NOMO-1 (cell line): ENCODE results near the gene SHTN1.

Experiments used
- DNase-seq, 2 experiments: peaks; one replicate each; lab custom pipeline; 2025; ENCODE audit not compliant: unreplicated experiment in 2 of 2; lab: John Stamatoyannopoulos, UW

SHTN1 gene

GRCh38 chr10:116919706-116920105 is 85.3 kb downstream of the SHTN1 start:
- DNase-seq: no peak

DNA sequence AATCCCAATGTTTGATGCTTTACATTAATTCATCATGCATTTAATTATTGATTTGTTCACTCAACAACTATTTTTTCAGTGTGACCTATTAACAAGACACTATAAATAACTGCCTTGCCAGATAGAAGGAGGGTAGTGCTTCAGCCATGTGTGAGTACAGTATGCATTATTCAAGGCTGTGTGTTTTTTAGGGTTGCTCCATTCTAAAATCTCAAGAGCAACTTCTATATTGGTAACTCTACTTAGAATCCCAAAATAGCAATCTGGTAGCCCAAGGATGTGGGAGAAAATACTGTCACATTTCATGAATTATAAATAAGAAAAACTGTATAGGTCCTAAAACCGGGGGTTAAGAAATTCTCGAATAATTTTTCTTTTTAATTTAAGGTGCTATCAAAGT is 85.8 kb downstream of the SHTN1 start:
- no peak for DNase-seq

DNA sequence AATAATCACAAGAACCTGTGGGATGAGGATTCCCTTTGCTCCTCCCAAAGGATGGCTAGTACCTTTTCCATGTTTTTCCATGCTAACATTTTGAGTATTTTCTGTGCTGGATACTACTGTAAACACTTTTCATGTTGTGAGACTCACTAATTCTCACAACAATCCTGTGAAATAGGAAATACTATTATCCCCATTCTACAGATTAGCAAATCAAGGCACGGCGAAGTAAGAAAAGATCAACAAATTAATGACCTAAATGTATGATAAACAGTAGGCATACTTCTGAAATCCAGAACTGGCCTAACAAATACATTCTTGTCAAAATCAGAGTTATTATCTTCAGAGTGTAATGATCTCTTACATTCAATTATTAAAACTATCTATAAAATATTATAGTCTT is 86.4 kb downstream of the SHTN1 start:
- DNase-seq: no peak

- DNase-seq: no peak
Observed at GRCh38 chr10:116917481-116917880, 87.5 kb downstream of the SHTN1 start.

DNA sequence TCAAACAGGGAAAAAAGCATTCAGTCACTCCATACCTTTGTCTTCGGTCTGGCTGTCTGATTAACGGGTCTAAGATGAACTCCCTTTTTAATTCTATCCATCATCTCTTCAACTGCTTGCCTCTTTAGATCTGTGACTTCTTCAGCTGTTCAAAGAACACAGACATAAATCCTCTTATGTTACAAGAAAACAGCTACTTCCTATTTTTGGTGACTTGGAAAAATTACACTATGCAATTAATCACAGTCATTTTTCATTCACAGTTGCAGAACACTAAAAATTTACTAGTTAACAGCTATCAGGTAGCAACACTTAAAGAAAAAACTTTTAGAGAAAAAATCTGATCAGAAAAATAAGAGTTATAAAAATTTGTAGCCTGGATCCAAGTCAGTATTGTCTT is 89.6 kb downstream of the SHTN1 start:
- peak; percentile 35 to 69 for DNase-seq

DNA sequence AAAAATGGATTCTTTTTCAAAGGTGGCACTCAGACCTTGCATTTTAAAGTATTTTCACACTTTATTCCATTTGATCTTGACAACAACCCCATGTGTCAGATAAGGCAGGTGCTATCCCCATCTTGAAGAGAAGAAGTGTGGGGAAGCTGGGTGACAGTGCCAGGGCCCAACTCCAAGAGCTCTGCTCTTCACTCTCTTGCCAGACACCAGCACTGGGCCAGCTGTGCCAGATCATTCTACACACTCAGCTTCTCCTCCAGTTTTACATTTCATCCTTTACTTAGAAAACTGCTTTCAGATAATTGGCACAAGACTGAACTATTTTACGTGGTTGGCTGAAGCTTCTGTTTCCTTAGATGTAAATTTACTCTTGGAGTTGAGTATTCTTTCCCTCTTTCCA is 91.3 kb downstream of the SHTN1 start:
- no peak for DNase-seq

DNA sequence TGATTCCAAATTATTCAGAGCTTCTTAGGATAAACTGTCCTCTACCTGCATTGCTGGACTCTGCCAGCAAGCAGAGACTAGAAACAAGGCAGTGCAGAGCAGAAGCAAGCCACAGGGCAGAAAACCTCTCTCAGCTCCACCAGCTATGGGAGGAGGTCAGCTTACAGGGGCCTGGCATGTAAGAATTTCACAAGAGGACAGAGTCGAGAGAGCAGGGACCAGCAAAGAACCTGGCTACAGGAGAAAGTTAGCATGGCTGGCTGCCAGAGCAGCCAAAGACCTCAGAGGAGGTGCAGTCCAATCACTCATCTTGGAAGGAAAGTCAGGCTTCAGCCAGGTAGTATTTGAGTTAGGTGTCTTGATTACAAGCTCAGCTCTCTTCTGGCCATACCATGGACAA is 92.8 kb downstream of the SHTN1 start:
- DNase-seq: no peak

DNA sequence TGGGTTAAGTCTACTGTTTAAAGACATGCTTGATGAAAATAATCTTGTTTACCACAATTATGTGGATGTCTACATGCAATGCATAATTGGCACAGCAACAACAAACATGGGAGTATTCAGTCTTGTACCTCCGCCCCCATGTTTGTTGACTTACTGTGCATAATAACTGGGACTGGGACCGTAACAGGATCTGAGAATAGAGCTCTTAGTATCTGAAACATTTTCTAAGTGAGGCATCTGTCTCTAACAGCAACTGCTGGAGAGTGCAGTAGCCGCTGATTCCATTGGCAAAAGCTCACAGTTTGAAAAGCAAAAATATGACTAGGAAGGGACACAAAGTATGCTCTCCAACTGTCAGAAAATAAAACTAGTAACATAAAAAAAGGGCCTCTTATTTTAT is 94.1 kb downstream of the SHTN1 start:
- DNase-seq: no peak

- no peak for DNase-seq
Observed at GRCh38 chr10:116909307-116909706, 95.7 kb downstream of the SHTN1 start.

GRCh38 chr10:116907245-116907987 is 97.6 kb downstream of the SHTN1 start:
- DNase-seq: no peak

GRCh38 chr10:116905845-116906210 is 99.2 kb downstream of the SHTN1 start:
- DNase-seq: no peak

GRCh38 chr10:116899626-116900025 is 105.4 kb downstream of the SHTN1 start:
- DNase-seq: no peak

- no peak for DNase-seq
Observed at GRCh38 chr10:116893686-116894037, 111.3 kb downstream of the SHTN1 start.

GRCh38 chr10:116892907-116893685 is 111.9 kb downstream of the SHTN1 start:
- DNase-seq: peak in 1 of 2 experiments; percentile 62

- DNase-seq: peak in 1 of 2 experiments; percentile 18
Observed at GRCh38 chr10:116891208-116891607, 113.8 kb downstream of the SHTN1 start.

GRCh38 chr10:116889066-116889465 is 115.9 kb downstream of the SHTN1 start:
- no peak for DNase-seq

DNA sequence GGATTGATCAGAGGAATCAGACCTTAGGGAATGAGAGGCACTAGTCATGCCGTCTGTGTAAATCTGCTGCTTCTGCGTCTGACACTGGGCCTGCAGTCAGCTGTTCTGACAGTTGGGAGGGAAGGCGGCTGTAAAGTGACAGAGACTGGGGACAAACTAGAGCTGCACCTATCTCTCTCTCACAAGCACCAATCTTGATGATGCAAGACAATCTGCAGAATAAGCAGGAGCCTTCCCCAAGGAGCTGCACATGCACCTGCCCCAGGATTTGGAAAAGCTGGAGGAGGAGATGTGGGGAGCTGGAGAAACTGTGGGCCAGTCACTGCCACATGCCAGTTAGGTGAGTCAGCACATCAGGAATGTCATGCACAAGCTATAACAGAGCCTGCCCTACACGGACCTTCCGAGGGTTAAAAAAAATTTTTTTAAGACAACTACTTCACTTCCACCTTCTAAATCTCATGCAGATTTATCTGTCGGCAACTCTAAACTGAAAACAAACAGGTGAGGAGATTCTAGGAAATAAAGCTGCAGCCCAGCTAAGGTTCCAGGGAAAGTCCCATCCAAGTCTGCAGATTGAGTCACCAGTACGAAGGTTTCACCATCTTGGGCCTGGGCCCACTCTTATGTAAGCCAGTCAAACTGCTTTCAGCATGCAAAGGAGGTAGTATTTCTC is 116.5 kb downstream of the SHTN1 start:
- DNase-seq: no peak

DNA sequence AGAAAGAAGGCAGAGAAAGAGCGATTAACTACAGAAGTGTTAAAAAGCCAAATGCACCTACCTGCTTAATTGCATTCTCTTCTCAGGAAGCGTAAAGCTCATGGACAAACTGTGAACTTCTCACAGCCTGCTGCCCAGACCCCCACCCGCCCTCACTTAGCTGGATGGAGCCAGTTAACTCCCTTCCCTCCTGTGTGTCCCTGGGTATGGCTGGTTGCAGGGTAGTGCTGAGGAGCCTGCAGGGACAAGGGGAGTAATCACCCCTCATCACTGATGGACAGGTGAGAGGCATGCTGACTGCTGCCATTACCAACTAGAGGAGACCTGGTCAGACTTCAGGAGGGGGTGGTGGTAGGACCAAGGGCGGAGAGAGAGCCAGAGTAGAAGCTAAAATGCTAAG is 118.2 kb downstream of the SHTN1 start:
- no peak for DNase-seq

DNA sequence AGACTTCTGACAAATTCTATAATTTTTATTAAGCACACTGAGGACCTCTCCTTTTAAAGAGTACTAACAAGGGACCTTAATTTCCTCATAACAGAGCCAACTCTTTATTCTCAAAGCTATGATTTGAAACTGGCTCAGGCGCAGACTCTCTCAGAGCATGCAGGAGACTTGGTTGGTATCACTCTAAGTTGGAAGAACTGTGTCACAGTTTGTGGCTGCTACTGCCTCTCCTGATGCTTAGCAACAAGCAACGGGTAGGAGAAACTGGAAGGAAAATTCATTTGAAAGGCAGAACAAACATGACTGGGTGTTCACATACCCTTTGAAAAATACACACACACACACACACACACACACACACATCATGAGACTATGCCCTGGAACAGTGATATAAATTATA is 122.3 kb downstream of the SHTN1 start:
- no peak for DNase-seq

DNA sequence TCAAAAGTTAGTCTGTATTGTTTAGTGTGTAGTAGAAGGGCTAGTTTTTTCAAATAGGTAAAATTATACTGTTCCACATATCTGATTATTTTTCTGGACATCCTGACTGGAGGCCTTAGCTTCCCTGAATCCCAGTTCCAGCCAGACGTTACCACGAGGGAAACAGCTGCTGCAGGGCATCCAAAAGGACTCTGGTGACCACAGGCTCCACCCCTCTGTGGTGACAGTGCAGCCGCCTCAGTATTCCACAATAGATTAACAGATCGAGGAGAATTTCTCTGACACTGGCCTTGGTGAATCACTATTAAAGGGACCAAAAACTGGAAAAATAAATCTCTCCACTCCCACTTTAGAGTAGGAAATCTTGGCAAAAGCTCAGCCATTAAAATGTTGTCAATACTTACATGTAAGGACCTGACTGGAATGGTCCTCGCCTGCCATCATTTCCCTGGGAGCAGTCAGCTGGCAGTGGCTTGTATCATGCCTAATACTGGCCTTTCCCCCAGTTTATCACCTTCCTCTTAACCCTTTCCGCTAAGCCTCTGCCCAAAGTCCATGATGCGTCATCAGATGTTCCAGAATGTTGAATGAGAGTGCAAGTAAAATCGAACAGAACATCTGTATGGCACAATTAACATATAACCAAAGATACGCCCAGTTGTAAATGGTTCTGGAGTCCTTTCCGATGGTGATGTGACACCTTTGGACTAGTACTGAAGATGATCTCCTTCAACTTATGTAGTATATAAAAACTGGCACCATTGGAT is 124.1 kb downstream of the SHTN1 start:
- DNase-seq: no peak

GRCh38 chr10:116879817-116880216 is 125.2 kb downstream of the SHTN1 start:
- DNase-seq: no peak
